ENCODE measurements around the gene OGFRL1. TPM values are rescaled to one million over a fixed set of nuclear protein-coding genes. Genes with fewer than 3 reads are reported as not detected.

OGFRL1 gene
- total and polyA plus RNA-seq, 2 donors (not counting 1 experiment from before 2014, with no cell fraction given): 6.4 to 31.6 TPM

DNA sequence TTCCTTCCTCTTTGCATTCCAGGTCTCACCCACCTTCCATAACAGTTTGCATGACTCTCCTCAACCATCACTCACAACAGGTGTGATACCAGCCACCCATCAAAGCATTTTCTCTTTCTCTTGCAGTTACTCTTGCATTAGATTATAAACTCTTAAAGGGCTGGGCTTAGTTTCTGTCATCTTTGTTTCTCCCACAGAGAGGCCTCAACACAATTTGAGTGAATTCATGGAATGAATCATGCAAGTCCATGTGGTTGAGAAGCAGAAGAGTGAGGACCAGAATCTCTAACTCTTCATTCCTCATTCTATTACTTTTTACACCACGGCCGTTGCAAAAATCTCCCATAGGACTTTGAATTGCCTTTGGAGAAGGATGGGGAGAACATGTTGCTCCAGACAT lies 31.4 kb downstream of the OGFRL1 start:
- H3K27me3 ChIP-seq (replicated peaks in 1 of 4; ENCODE audit: control extremely low read depth in 1 of 4, control insufficient read depth in 3 of 4, insufficient read depth in 4 of 4, low read length in 3 of 4): no peaks in the 10 kb centered on the region
- H3K79me2 ChIP-seq (ENCODE audit: control insufficient read depth, insufficient read depth, low read length): no peaks in the 10 kb centered on the region
- no peaks in the 10 kb centered on the region for H4K20me1 ChIP-seq (ENCODE audit: control insufficient read depth, insufficient read depth, low read length, poor library complexity, severe bottlenecking)
- H3K36me3 ChIP-seq (replicated peaks in 1 of 2; ENCODE audit: control extremely low read depth in 1 of 2, control insufficient read depth in 1 of 2, extremely low read depth in 1 of 2, insufficient read depth in 2 of 2, low read length in 1 of 2): no peaks in the 10 kb centered on the region
- H3K27me3 Mint-ChIP-seq: no peaks in the 10 kb centered on the region
- H3K4me2 ChIP-seq (replicated peaks; ENCODE audit: low read depth, low read length, poor library complexity, severe bottlenecking): no peak overlapping the region
- intact Hi-C loops (cut with micrococcal nuclease): no loop called here
- no peak for DNase-seq
- H3K9ac ChIP-seq (ENCODE audit: low read length): no peak overlapping the region
- WGBS (ENCODE audit: insufficient coverage): no CpG with 5 or more reads among the region's 2 CpGs
- no peak overlapping the region for H3K27ac ChIP-seq (ENCODE audit: low read length in 2 of 2)
- no peak overlapping the region for H3K27ac Mint-ChIP-seq
- ATAC-seq (ENCODE audit: low read depth): no peak
- ChIA-PET CTCF (no interaction called here), POLR2A (no interaction called here)
- H3K4me3 Mint-ChIP-seq: no peak overlapping the region
- no peak overlapping the region for H3K4me3 ChIP-seq (ENCODE audit: control extremely low read depth in 1 of 5, extremely low read depth in 1 of 5, insufficient read depth in 1 of 5, low read depth in 2 of 5, low read length in 4 of 5)
- H3K4me1 Mint-ChIP-seq: no peaks in the 10 kb centered on the region
- TF ChIP-seq EZH2 (IDR thresholded peaks at IDR 0.05; ENCODE audit: borderline replicate concordance, insufficient read depth, low read depth, low read length, poor library complexity, severe bottlenecking): no peak
- TF ChIP-seq, protein P1, sequence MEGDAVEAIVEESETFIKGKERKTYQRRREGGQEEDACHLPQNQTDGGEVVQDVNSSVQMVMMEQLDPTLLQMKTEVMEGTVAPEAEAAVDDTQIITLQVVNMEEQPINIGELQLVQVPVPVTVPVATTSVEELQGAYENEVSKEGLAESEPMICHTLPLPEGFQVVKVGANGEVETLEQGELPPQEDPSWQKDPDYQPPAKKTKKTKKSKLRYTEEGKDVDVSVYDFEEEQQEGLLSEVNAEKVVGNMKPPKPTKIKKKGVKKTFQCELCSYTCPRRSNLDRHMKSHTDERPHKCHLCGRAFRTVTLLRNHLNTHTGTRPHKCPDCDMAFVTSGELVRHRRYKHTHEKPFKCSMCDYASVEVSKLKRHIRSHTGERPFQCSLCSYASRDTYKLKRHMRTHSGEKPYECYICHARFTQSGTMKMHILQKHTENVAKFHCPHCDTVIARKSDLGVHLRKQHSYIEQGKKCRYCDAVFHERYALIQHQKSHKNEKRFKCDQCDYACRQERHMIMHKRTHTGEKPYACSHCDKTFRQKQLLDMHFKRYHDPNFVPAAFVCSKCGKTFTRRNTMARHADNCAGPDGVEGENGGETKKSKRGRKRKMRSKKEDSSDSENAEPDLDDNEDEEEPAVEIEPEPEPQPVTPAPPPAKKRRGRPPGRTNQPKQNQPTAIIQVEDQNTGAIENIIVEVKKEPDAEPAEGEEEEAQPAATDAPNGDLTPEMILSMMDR (IDR thresholded peaks at IDR 0.05): no peak
- H3K4me1 ChIP-seq (ENCODE audit: control insufficient read depth in 2 of 2, insufficient read depth in 2 of 2, low read length in 2 of 2): no peaks in the 10 kb centered on the region
- H2AFZ ChIP-seq (ENCODE audit: insufficient read depth, low read depth, low read length, poor library complexity, severe bottlenecking): no peak overlapping the region
- H3K9me3 ChIP-seq (ENCODE audit: control extremely low read depth in 1 of 3, control insufficient read depth in 2 of 3, insufficient read depth in 1 of 3, low read length in 2 of 3): no peaks in the 10 kb centered on the region
- H3K9me3 Mint-ChIP-seq (ENCODE audit: insufficient read depth): no peaks in the 10 kb centered on the region

DNA sequence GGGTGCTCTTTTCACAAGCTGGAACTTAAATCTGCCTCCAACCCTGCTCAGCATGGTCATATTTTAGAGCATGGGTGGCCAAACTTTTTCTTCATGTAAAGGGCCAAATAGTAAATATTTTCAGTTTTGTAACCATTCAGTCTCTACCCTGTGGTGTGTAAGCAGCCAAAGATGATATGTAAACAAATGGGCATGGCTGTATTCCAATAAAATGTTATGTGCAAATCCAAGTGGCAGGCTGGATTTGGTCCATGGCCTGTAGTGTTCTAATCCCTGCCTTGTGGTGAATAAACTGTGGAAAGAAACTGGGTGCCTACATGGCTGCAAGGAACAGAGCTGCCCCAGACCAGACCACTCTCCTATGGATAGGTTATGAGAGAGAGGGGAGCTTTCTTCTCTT lies 32.7 kb downstream of the OGFRL1 start:
- Mint-ChIP-seq H3K27me3 (peaks cover 4% of the 10 kb centered on the region), H3K9me3 (ENCODE audit: insufficient read depth) (no peaks in the 10 kb centered on the region), H3K4me1 (no peaks in the 10 kb centered on the region), H3K27ac (no peak overlapping the region), H3K4me3 (no peak overlapping the region)
- ATAC-seq (ENCODE audit: low read depth) (no peak), DNase-seq (no peak)
- no peaks in the 10 kb centered on the region for H3K27me3 ChIP-seq (replicated peaks in 1 of 4; ENCODE audit: control extremely low read depth in 1 of 4, control insufficient read depth in 3 of 4, insufficient read depth in 4 of 4, low read length in 3 of 4)
- H3K36me3 ChIP-seq (replicated peaks in 1 of 2; ENCODE audit: control extremely low read depth in 1 of 2, control insufficient read depth in 1 of 2, extremely low read depth in 1 of 2, insufficient read depth in 2 of 2, low read length in 1 of 2): no peaks in the 10 kb centered on the region
- H3K9ac ChIP-seq (ENCODE audit: low read length): no peak overlapping the region
- H3K27ac ChIP-seq (ENCODE audit: low read length in 2 of 2): no peak overlapping the region
- intact Hi-C loops (cut with micrococcal nuclease): no loop called here
- H3K4me1 ChIP-seq (ENCODE audit: control insufficient read depth in 2 of 2, insufficient read depth in 2 of 2, low read length in 2 of 2): no peaks in the 10 kb centered on the region
- no peaks in the 10 kb centered on the region for H4K20me1 ChIP-seq (ENCODE audit: control insufficient read depth, insufficient read depth, low read length, poor library complexity, severe bottlenecking)
- ChIA-PET POLR2A (no interaction called here), CTCF (interaction anchor here (1.1 to 1.7 kb wide), 2 partner anchors 25 to 131 kb away, joined by 3 to 10 read pairs; no protein-coding TSS in a partner anchor)
- TF ChIP-seq EZH2 (IDR thresholded peaks at IDR 0.05; ENCODE audit: borderline replicate concordance, insufficient read depth, low read depth, low read length, poor library complexity, severe bottlenecking): no peak
- TF ChIP-seq, protein P1 (IDR thresholded peaks at IDR 0.05): no peak
- H3K4me2 ChIP-seq (replicated peaks; ENCODE audit: low read depth, low read length, poor library complexity, severe bottlenecking): no peak overlapping the region
- no peak overlapping the region for H3K4me3 ChIP-seq (ENCODE audit: control extremely low read depth in 1 of 5, extremely low read depth in 1 of 5, insufficient read depth in 1 of 5, low read depth in 2 of 5, low read length in 4 of 5)
- H3K9me3 ChIP-seq (ENCODE audit: control extremely low read depth in 1 of 3, control insufficient read depth in 2 of 3, insufficient read depth in 1 of 3, low read length in 2 of 3): no peaks in the 10 kb centered on the region
- H3K79me2 ChIP-seq (ENCODE audit: control insufficient read depth, insufficient read depth, low read length): no peaks in the 10 kb centered on the region
- H2AFZ ChIP-seq (ENCODE audit: insufficient read depth, low read depth, low read length, poor library complexity, severe bottlenecking): no peak overlapping the region
